Stimulated activated naive CD8-positive, alpha-beta T cell treated with anti-CD3 and anti-CD28 coated beads, Interleukin-15, Interleukin-2, amounts not matched to agents 100 U/mL and 50 U/mL, for 24 hours (primary cell): ENCODE results near the gene VOPP1.
A peak's percentile ranks its signal among the peaks of the same experiment; 100 is the strongest.
"Not testable (repeated sequence)": the region's sequence is repeated elsewhere in the genome, so short reads cannot be mapped to it uniquely, and the experiment has no call there.

Experiments used
- ATAC-seq: fragments of 150-1000 bp; cut with Tn5 transposase; one replicate; pipeline ENCODE4 v1.10.0; 2021
- DNase-seq: peaks from one replicate; pipeline ENCODE4 v3.0.0; 2021

VOPP1 gene

GRCh38 chr7:55572378-55573233, at the start of gene VOPP1:
Gene VOPP1 (minus strand): TSS chr7:55572502. CDS start chr7:55572324, 178 bp downstream.
- ATAC-seq, result peak; percentile 48
- DNase-seq, result peak; percentile 71

- DNase-seq (no peak), ATAC-seq (no peak)
These were observed 46.6 kb upstream of the VOPP1 start for GRCh38 chr7:55618913-55619312.

GRCh38 chr7:55614365-55615064, 42.2 kb upstream of the VOPP1 start:
- DNase-seq, ATAC-seq: not testable (repeated sequence)

GRCh38 chr7:55609726-55610125, 37.4 kb upstream of the VOPP1 start:
- ATAC-seq, DNase-seq: not testable (repeated sequence)

- DNase-seq, ATAC-seq: not testable (repeated sequence)
These were observed 33.4 kb upstream of the VOPP1 start for GRCh38 chr7:55605661-55606060.

GRCh38 chr7:55597944-55598499, 25.7 kb upstream of the VOPP1 start:
- not testable (repeated sequence) for ATAC-seq, DNase-seq

- ATAC-seq, DNase-seq: not testable (repeated sequence)
These were observed 25.0 kb upstream of the VOPP1 start for GRCh38 chr7:55597214-55597739.

GRCh38 chr7:55595511-55595910, 23.2 kb upstream of the VOPP1 start:
- ATAC-seq, result no peak

GRCh38 chr7:55594870-55595269, 22.6 kb upstream of the VOPP1 start:
- DNase-seq (no peak), ATAC-seq (no peak)

More at GRCh38 chr7:55595511-55595910, 23.2 kb upstream of the VOPP1 start:
- DNase-seq, result no peak

GRCh38 chr7:55594414-55594813, 22.1 kb upstream of the VOPP1 start:
- DNase-seq, result no peak

GRCh38 chr7:55593515-55594318, 21.4 kb upstream of the VOPP1 start:
- ATAC-seq, result no peak

More at GRCh38 chr7:55594414-55594813, 22.1 kb upstream of the VOPP1 start:
- ATAC-seq, result no peak

GRCh38 chr7:55593172-55593514, 20.8 kb upstream of the VOPP1 start:
- DNase-seq, result no peak
- no peak for ATAC-seq

More at GRCh38 chr7:55593515-55594318, 21.4 kb upstream of the VOPP1 start:
- DNase-seq, result peak; percentile 84

GRCh38 chr7:55592492-55592891, 20.2 kb upstream of the VOPP1 start:
- no peak for ATAC-seq

GRCh38 chr7:55591282-55591931, 19.1 kb upstream of the VOPP1 start:
- DNase-seq, result no peak
- ATAC-seq, result peak; percentile 19

More at GRCh38 chr7:55592492-55592891, 20.2 kb upstream of the VOPP1 start:
- no peak for DNase-seq

- DNase-seq (no peak), ATAC-seq (no peak)
These were observed 18.4 kb upstream of the VOPP1 start for GRCh38 chr7:55590517-55591281.

- DNase-seq, result no peak
- ATAC-seq, result no peak
These were observed 17.6 kb upstream of the VOPP1 start for GRCh38 chr7:55589905-55590304.

- DNase-seq, result no peak
- no peak for ATAC-seq
These were observed 16.8 kb upstream of the VOPP1 start for GRCh38 chr7:55588976-55589604.

- ATAC-seq (no peak), DNase-seq (no peak)
These were observed 16.0 kb upstream of the VOPP1 start for GRCh38 chr7:55588379-55588699.

GRCh38 chr7:55587687-55588378, 15.5 kb upstream of the VOPP1 start:
- DNase-seq (no peak), ATAC-seq (no peak)
